ENCODE results near the gene ELOVL1.

Gene ELOVL1

DNA sequence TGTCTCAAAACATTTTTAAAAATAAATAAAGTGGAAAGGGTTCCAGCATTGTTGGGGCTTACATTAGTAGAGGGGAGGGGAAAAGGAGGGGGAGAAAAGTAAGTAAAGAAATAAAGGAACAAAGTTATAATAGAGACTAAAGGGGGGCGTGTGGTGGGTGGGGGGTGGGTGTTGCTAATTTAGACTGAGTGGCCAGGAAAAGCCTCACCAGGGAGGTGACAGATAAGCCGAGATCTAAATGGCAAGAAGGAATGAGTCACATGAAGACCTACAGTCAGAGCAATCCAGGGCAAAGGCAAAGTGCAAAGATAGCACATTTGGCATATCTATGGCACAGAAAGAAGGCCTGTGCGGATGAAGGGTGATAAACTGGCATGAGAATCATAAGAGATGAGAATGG, 22.7 kb downstream of the ELOVL1 start:
- Histone ChIP-seq H3K27me3 (ENCODE audit: low read length) (no peaks in the 10 kb centered on the region), H2AFZ (ENCODE audit: low read depth, low read length, severe bottlenecking) (no peak overlapping the region), H3F3A (ENCODE audit: insufficient read depth) (peaks cover 15% of the 10 kb centered on the region), H3K27ac (ENCODE audit: low read depth, low read length) (no peak overlapping the region), H3K9me3 (ENCODE audit: insufficient read depth, low read length) (no peaks in the 10 kb centered on the region), H3K36me3 (ENCODE audit: low read length) (no peaks in the 10 kb centered on the region), H3K79me2 (ENCODE audit: insufficient read depth, low read length) (no peaks in the 10 kb centered on the region), H3K9me2 (replicated peaks; ENCODE audit: insufficient read depth, low read length) (no peaks in the 10 kb centered on the region), H3K9ac (ENCODE audit: low read length) (no peak overlapping the region), H4K20me1 (ENCODE audit: low read depth, low read length) (no peaks in the 10 kb centered on the region), H3K4me2 (ENCODE audit: low read depth, low read length, poor library complexity, severe bottlenecking) (no peak overlapping the region), H3K4me3 (ENCODE audit: insufficient read depth, low read length, poor library complexity, severe bottlenecking) (no peak overlapping the region)
- TF ChIP-seq CTCF (IDR thresholded peaks at IDR 0.05; ENCODE audit: insufficient read depth, low read length, poor library complexity, severe bottlenecking) (no peak), EZH2phosphoT487 (conservative IDR thresholded peaks at IDR 0.05; ENCODE audit: low read length) (no peak)

DNA sequence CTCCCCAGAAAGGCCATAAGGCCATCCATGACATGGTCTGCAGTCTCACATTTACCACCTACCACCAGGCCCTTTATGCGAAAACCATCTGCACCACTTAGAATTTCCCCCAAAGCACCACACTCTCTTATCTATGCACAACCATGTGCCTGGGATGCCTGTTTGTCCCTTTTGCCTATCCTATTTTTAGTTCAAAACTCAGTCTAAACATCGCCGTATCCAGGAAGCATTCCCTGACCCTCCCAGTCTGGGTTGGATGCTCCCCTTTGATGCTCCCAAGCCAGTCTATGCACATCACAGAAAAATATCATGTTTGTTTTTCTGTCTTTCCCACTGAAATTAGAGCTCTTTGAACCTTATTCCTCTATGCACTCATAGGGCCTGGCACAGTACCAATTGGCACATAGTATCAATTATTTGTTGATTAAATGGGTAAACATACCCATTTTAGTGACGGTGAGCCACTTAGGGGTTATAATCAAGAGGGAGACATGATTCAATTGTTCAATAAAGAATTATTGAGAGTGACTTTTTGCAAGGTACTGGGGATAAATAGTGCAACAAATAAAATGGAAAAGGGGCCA, 23.5 kb downstream of the ELOVL1 start:
- Histone ChIP-seq H4K20me1 (ENCODE audit: low read depth, low read length) (no peaks in the 10 kb centered on the region), H3K79me2 (ENCODE audit: insufficient read depth, low read length) (no peaks in the 10 kb centered on the region), H3K4me3 (ENCODE audit: insufficient read depth, low read length, poor library complexity, severe bottlenecking) (no peak overlapping the region), H3K4me2 (ENCODE audit: low read depth, low read length, poor library complexity, severe bottlenecking) (no peak overlapping the region), H3K36me3 (ENCODE audit: low read length) (no peaks in the 10 kb centered on the region), H3K9ac (ENCODE audit: low read length) (no peak overlapping the region), H3K27me3 (ENCODE audit: low read length) (no peaks in the 10 kb centered on the region), H3K27ac (ENCODE audit: low read depth, low read length) (no peak overlapping the region), H2AFZ (ENCODE audit: low read depth, low read length, severe bottlenecking) (no peak overlapping the region), H3K9me3 (ENCODE audit: insufficient read depth, low read length) (no peaks in the 10 kb centered on the region), H3F3A (ENCODE audit: insufficient read depth) (0 out of 2 replicates have a peak, but pooled peaks cover 7% of the 10 kb centered on the region), H3K9me2 (replicated peaks; ENCODE audit: insufficient read depth, low read length) (no peaks in the 10 kb centered on the region)
- no peak for TF ChIP-seq CTCF (IDR thresholded peaks at IDR 0.05; ENCODE audit: insufficient read depth, low read length, poor library complexity, severe bottlenecking)
- TF ChIP-seq EZH2phosphoT487 (conservative IDR thresholded peaks at IDR 0.05; ENCODE audit: low read length) = no peak

DNA sequence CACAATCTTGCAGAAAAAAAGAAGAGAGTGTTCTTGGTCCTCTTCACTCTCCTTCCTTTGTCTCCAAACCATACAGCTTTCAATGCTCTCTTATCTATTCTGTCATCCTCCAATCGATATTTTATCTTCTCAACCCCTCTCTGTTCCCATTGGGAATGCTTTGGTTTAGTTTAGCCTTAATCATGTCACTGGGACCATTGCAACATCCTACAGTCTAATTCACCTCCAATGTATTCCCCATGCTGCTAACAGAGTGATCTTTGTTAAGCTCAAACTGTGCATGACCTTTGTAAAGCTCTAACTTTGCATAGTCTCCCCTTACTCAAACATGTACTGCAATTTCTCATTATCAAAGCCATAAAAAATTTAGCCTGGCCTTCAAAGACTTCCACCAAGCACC, 27.3 kb downstream of the ELOVL1 start:
- Histone ChIP-seq H3K9me3 (ENCODE audit: insufficient read depth, low read length) (no peaks in the 10 kb centered on the region), H3K27ac (ENCODE audit: low read depth, low read length) (no peak overlapping the region), H3K36me3 (ENCODE audit: low read length) (no peaks in the 10 kb centered on the region), H3K27me3 (ENCODE audit: low read length) (no peaks in the 10 kb centered on the region), H2AFZ (ENCODE audit: low read depth, low read length, severe bottlenecking) (no peak overlapping the region), H3K4me3 (ENCODE audit: insufficient read depth, low read length, poor library complexity, severe bottlenecking) (no peak overlapping the region), H3K9me2 (replicated peaks; ENCODE audit: insufficient read depth, low read length) (no peaks in the 10 kb centered on the region), H3K4me2 (ENCODE audit: low read depth, low read length, poor library complexity, severe bottlenecking) (no peak overlapping the region), H3K9ac (ENCODE audit: low read length) (no peak overlapping the region), H4K20me1 (ENCODE audit: low read depth, low read length) (no peaks in the 10 kb centered on the region), H3F3A (ENCODE audit: insufficient read depth) (no peaks in the 10 kb centered on the region), H3K79me2 (ENCODE audit: insufficient read depth, low read length) (no peaks in the 10 kb centered on the region)
- TF ChIP-seq EZH2phosphoT487 (conservative IDR thresholded peaks at IDR 0.05; ENCODE audit: low read length) (no peak), CTCF (IDR thresholded peaks at IDR 0.05; ENCODE audit: insufficient read depth, low read length, poor library complexity, severe bottlenecking) (no peak)
